Stimulated activated CD4-positive, alpha-beta T cell treated with anti-CD3 and anti-CD28 coated beads, Interleukin-4, amount 100 ng/mL, for 4 hours (primary cell): ENCODE results near the gene SIRPD.

Experiments used
- DNase-seq, 2 experiments: peaks; one replicate each; pipeline ENCODE4 v3.0.0-alpha.2; 2020

Gene SIRPD

GRCh38 chr20:1491860-1492642 is 65.5 kb downstream of the SIRPD start:
- DNase-seq = no peak

GRCh38 chr20:1491281-1491840 is 66.1 kb downstream of the SIRPD start, which contains the start of gene SIRPB2:
TSS of gene SIRPB2 (minus strand) at chr20:1491420. CDS start at chr20:1491359, 61 bp downstream.
- DNase-seq = no peak

GRCh38 chr20:1490643-1491195 is 66.8 kb downstream of the SIRPD start:
- no peak for DNase-seq

GRCh38 chr20:1489764-1490436 is 67.6 kb downstream of the SIRPD start:
- DNase-seq = no peak

GRCh38 chr20:1489325-1489724 is 68.2 kb downstream of the SIRPD start:
- DNase-seq = no peak

- no peak for DNase-seq
Measured at GRCh38 chr20:1486566-1486965, 70.9 kb downstream of the SIRPD start.

GRCh38 chr20:1484438-1485116 is 72.9 kb downstream of the SIRPD start:
- DNase-seq = no peak
